HFFc6 (cell line): ENCODE data around the gene BRPF1. TPM values are rescaled to one million over a fixed set of nuclear protein-coding genes. Genes with fewer than 3 reads are reported as not detected.

Experiments used
- DNase-seq: peaks from one replicate; pipeline ENCODE4 v3.0.0-alpha.2; 2018
- H3K27ac Mint-ChIP-seq: 2 replicates; pipeline ENCODE4 v1.8.0; 2020; ENCODE audit warnings: mild to moderate bottlenecking, mixed read lengths
- H3K27me3 Mint-ChIP-seq: 2 replicates; pipeline ENCODE4 v1.8.0; 2021; ENCODE audit warnings: mild to moderate bottlenecking, moderate library complexity, mixed read lengths; ENCODE audit not compliant: insufficient read depth
- H3K36me3 Mint-ChIP-seq: 2 replicates; pipeline ENCODE4 v1.8.0; 2021; ENCODE audit warnings: low read depth, mixed read lengths
- H3K4me1 Mint-ChIP-seq: 2 replicates; pipeline ENCODE4 v1.8.0; 2020; ENCODE audit warnings: low read depth, mixed read lengths
- H3K4me3 Mint-ChIP-seq: 2 replicates; pipeline ENCODE4 v1.8.0; 2020; ENCODE audit warnings: mild to moderate bottlenecking, moderate library complexity, mixed read lengths
- H3K9me3 Mint-ChIP-seq: 2 replicates; pipeline ENCODE4 v1.8.0; 2020; ENCODE audit warnings: mild to moderate bottlenecking, mixed read lengths
- total RNA-seq, 6 experiments: library from RNA; stranded (reverse); fragmentation: NEBNext Ultra II Directional; extraction: Animal tissue kit (Norgen Biotek cat#: 25700); gene quantifications; 2 replicates in 1 of 6; 3 replicates in 5 of 6; pipeline ENCODE4 v1.2.3, GENCODE V29; 2021
- TF ChIP-seq, protein P1 (sequence below): fragments of 200-600 bp; sonication (generic); IDR thresholded peaks from 2 replicates; pipeline ENCODE4 v1.5.0; 2021; ENCODE audit warnings: antibody characterized with exemption, mild to moderate bottlenecking

The BRPF1 gene
- total RNA-seq, 6 experiments from 2014 or later, result 14.4 to 18.4 (median 17.1) TPM

- H3K4me1 Mint-ChIP-seq, result no peaks in the 10 kb centered on the region
- TF ChIP-seq, protein P1, sequence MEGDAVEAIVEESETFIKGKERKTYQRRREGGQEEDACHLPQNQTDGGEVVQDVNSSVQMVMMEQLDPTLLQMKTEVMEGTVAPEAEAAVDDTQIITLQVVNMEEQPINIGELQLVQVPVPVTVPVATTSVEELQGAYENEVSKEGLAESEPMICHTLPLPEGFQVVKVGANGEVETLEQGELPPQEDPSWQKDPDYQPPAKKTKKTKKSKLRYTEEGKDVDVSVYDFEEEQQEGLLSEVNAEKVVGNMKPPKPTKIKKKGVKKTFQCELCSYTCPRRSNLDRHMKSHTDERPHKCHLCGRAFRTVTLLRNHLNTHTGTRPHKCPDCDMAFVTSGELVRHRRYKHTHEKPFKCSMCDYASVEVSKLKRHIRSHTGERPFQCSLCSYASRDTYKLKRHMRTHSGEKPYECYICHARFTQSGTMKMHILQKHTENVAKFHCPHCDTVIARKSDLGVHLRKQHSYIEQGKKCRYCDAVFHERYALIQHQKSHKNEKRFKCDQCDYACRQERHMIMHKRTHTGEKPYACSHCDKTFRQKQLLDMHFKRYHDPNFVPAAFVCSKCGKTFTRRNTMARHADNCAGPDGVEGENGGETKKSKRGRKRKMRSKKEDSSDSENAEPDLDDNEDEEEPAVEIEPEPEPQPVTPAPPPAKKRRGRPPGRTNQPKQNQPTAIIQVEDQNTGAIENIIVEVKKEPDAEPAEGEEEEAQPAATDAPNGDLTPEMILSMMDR, result no peak
- no peaks in the 10 kb centered on the region for H3K9me3 Mint-ChIP-seq
- no peak overlapping the region for H3K4me3 Mint-ChIP-seq
- DNase-seq, result no peak
- H3K36me3 Mint-ChIP-seq, result peaks cover 5% of the 10 kb centered on the region; the same call in 1 of the 2 replicates
- H3K27me3 Mint-ChIP-seq, result peaks cover 13% of the 10 kb centered on the region; the same call in 1 of the 2 replicates
- H3K27ac Mint-ChIP-seq, result no peak overlapping the region
These were observed 29.8 kb upstream of the BRPF1 start for GRCh38 chr3:9701711-9702110.

GRCh38 chr3:9703240-9703639 is 28.3 kb upstream of the BRPF1 start:
- H3K9me3 Mint-ChIP-seq, result no peaks in the 10 kb centered on the region
- no peak overlapping the region for H3K27ac Mint-ChIP-seq
- H3K4me1 Mint-ChIP-seq, result no peaks in the 10 kb centered on the region
- peaks cover 5% of the 10 kb centered on the region; the same call in 1 of the 2 replicates for H3K36me3 Mint-ChIP-seq
- H3K27me3 Mint-ChIP-seq, result peaks cover 15% of the 10 kb centered on the region
- no peak overlapping the region for H3K4me3 Mint-ChIP-seq
- no peak for DNase-seq
- TF ChIP-seq, protein P1, result no peak

DNA sequence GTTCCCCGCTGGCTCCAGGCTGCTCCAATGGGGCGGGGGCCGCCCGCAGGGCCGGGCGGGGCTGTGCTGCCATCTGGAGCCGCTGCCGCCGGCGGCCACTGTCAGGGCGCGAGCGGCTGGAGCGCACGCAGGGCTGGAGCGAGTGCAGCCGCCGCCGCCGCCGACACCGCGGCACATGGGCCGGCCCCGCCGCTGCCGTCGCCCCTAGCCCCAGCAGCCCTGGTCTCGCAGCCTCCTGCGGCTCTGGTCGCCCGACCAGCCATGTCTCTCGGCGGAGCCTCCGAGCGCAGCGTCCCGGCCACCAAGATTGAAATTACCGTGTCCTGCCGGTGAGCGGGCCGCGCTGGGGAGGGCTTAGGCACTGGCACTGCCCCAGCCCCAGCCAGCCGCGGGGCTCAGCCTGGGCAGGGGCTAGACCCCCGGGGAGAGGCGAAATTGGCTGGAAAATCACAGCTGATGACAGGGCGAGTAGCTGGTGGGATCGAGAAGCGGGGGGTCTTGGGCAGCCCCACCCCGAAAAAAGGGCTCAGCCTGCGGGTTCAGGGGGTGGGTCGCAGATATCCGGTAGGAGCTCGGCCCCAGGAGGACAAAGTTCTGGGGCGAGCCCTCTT is 27.7 kb upstream of the BRPF1 start, which contains the start of gene CPNE9:
Gene CPNE9 (plus strand): TSS at position 98 of the 611 bp plus-strand sequence. CDS start 164 bp downstream, at position 262.
- DNase-seq, result no peak
- H3K4me1 Mint-ChIP-seq, result no peaks in the 10 kb centered on the region
- TF ChIP-seq, protein P1, result no peak
- no peak within 1 kb of the TSS for H3K27ac Mint-ChIP-seq
- no peaks in the 10 kb centered on the region for H3K9me3 Mint-ChIP-seq
- H3K4me3 Mint-ChIP-seq, result no peak within 1 kb of the TSS
- H3K36me3 Mint-ChIP-seq, result peaks cover 5% of the 10 kb centered on the region; the same call in 1 of the 2 replicates
- peaks cover 15% of the 10 kb centered on the region for H3K27me3 Mint-ChIP-seq

- Mint-ChIP-seq H3K4me1 (no peaks in the 10 kb centered on the region), H3K9me3 (no peaks in the 10 kb centered on the region), H3K27me3 (peaks cover 15% of the 10 kb centered on the region), H3K36me3 (peaks cover 5% of the 10 kb centered on the region; the same call in 1 of the 2 replicates), H3K4me3 (no peak overlapping the region; the same call in 1 of the 2 replicates), H3K27ac (no peak overlapping the region)
- DNase-seq, result no peak
- TF ChIP-seq, protein P1, result no peak
These were observed 26.9 kb upstream of the BRPF1 start for GRCh38 chr3:9704347-9705322.

GRCh38 chr3:9710174-9710739 is 21.3 kb upstream of the BRPF1 start:
- no peaks in the 10 kb centered on the region for H3K4me1 Mint-ChIP-seq
- H3K27ac Mint-ChIP-seq, result no peak overlapping the region
- no peaks in the 10 kb centered on the region for H3K9me3 Mint-ChIP-seq
- no peaks in the 10 kb centered on the region for H3K36me3 Mint-ChIP-seq
- TF ChIP-seq, protein P1, result no peak
- no peak for DNase-seq
- peaks cover 35% of the 10 kb centered on the region for H3K27me3 Mint-ChIP-seq
- no peak overlapping the region for H3K4me3 Mint-ChIP-seq
